HG02938 (cell line): ENCODE data around the gene CFB.
"Not testable (repeated sequence)": the region's sequence is repeated elsewhere in the genome, so short reads cannot be mapped to it uniquely, and the experiment has no call there.

Experiments used
- ATAC-seq: cut with Tn5 transposase; IDR thresholded peaks from one replicate; pipeline ENCODE4 v1.9.1; 2021; ENCODE audit warnings: mild to moderate bottlenecking, moderate library complexity; ENCODE audit not compliant: unreplicated experiment

The CFB gene

GRCh38 chr6:31911826-31912585 is 33.9 kb upstream of the CFB start:
- ATAC-seq: no peak

GRCh38 chr6:31915351-31915750 is 30.5 kb upstream of the CFB start:
- ATAC-seq: no peak

GRCh38 chr6:31915756-31916155 is 30.1 kb upstream of the CFB start:
- ATAC-seq: no peak

- no peak for ATAC-seq
Measured at GRCh38 chr6:31918069-31918720, 27.7 kb upstream of the CFB start.

- ATAC-seq: no peak
Measured at GRCh38 chr6:31919624-31920303, 26.1 kb upstream of the CFB start.

DNA sequence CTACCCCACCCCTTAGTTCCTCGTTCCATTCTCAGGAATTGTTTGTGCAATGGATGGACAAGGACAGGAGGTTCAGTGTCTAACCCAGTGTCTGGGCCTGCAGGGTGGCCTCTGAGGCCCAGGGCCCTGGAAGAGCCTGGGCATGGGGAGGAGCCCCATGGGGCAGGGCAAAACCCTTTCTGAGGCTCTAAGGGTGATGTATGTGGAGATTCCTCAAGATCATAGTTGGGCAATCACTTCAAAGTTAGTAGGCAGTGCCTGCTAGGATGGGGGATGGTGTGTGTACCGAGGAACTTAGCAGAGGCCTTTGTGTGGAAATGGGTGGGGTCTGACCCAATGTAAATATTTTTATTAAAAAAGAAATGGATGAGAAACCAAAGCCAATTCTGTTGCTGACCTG is 25.1 kb upstream of the CFB start:
- ATAC-seq: no peak

DNA sequence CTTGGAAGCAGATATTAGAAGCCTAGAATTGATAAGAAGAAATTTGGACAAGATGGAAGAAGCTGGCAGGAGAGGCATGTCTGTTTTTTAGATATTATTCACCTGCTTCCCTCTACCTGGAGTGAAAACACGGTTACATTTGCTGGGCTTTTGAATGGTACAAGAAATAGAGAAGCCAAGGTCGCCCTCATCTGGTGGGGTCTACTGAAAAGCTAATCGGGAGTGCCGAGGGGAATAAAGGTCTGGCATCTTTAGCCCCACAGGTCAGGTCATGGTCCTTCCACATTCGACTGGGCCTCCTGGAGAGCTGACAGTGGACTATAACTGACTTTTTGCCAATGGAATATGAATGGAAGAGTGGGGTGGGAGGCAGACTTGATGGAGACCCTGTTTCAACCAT is 23.0 kb upstream of the CFB start:
- no peak for ATAC-seq

DNA sequence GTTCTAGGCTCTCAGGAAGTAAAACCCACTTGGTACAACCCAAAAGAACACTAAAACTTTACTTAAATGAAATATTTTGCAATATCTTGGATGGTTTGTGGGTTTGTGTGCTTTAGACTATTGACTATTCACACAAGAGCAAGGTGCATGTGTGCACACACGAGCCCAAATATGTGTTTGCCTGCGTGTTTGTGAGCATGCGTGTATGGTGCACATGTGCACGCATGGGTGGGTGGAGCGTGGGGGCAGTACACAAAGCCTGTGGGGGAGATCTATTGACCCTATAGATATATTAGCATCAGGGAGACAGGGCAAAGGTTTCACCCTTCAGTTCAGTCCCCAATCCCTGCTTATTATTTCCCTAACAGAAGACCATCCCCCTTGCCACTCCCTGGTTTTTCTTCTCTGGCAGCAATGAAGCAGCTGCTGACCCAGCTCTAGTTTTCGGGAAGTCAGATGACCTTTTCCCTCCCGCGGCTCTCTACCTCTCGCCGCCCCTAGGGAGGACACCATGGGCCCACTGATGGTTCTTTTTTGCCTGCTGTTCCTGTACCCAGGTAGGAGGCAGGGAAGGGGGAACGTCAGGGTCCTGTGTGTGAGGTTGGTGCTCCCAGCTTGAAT is 18.5 kb upstream of the CFB start, which contains the start of gene C2:
C2 (plus strand) TSS at position 476 of the 621 bp plus-strand sequence; CDS start at position 512, 36 bp downstream.
- ATAC-seq: no peak

DNA sequence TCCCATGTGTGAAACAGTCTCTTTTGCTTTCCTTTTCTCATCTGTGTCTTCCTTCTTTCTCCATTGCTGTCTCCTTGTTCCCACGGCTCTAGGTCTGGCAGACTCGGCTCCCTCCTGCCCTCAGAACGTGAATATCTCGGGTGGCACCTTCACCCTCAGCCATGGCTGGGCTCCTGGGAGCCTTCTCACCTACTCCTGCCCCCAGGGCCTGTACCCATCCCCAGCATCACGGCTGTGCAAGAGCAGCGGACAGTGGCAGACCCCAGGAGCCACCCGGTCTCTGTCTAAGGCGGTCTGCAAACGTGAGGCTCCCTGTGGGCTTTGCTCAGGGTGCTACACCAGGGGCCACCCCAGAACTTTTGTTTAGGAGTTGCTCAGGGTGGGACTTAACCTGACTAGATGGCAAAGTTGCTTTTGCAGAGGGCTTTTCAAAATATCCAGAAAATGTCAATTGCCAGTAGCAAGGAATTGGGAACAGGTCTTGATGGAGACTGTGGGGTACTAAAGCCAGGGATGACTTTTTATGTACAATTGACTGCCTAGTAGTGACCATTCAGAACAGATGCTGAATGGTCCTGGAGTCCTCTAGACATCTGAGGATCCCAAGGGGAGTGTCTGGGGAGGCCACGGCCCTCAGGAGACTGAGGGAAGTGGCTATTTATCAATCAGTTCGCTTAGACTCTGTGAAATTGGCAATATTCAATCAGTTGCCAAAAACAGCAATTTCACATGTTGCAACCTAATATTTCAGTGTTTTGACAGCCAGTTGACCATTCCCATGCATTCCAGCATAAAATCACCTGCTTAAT is 17.8 kb upstream of the CFB start:
- no peak for ATAC-seq

GRCh38 chr6:31928672-31928939 is 17.3 kb upstream of the CFB start:
- no peak for ATAC-seq

GRCh38 chr6:31930962-31931361 is 14.9 kb upstream of the CFB start:
- no peak for ATAC-seq

- ATAC-seq: not testable (repeated sequence)
Measured at GRCh38 chr6:31932137-31932536, 13.8 kb upstream of the CFB start.

- no peak for ATAC-seq
Measured at GRCh38 chr6:31933537-31933936, 12.4 kb upstream of the CFB start.

- no peak for ATAC-seq
Measured at GRCh38 chr6:31935021-31935420, 10.9 kb upstream of the CFB start.

DNA sequence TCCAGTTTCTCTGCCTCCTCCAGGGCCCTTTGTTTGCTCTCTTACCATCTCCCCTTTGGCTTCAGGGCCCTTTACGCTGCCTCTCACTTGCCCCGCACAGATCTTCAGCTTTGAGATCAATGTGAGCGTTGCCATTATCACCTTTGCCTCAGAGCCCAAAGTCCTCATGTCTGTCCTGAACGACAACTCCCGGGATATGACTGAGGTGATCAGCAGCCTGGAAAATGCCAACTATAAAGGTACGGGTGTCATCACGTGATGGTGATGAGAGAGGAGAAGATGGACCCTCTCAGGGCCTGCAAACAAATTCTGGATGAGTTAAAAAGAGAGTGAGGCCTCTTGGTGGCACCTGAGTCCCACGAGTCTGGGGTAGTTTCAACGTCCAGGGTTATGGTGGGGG is 10.1 kb upstream of the CFB start:
- no peak for ATAC-seq

- no peak for ATAC-seq
Measured at GRCh38 chr6:31940256-31940664, 5.6 kb upstream of the CFB start.

DNA sequence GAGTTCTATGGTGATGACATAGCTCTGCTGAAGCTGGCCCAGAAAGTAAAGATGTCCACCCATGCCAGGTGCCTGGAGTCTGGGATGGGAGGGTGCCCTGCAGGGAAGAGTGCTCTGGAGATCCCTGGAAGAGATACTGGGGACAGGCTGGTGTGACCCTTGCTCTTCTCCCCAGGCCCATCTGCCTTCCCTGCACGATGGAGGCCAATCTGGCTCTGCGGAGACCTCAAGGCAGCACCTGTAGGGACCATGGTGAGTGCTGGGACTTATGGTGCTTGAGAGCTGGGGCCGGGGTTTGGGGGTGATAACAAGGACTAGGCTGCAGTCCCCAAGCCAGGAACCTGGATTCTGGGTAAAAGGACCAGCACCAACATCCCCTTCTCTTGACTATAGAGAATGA is 2.2 kb upstream of the CFB start:
- ATAC-seq: no peak

DNA sequence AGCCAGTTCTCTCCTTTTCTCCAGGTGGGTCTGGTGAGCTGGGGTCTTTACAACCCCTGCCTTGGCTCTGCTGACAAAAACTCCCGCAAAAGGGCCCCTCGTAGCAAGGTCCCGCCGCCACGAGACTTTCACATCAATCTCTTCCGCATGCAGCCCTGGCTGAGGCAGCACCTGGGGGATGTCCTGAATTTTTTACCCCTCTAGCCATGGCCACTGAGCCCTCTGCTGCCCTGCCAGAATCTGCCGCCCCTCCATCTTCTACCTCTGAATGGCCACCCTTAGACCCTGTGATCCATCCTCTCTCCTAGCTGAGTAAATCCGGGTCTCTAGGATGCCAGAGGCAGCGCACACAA is 765 bp upstream of the CFB start:
- ATAC-seq: no peak

- ATAC-seq: no peak
Measured at GRCh38 chr6:31946370-31946885, 533 bp downstream of the CFB start.

DNA sequence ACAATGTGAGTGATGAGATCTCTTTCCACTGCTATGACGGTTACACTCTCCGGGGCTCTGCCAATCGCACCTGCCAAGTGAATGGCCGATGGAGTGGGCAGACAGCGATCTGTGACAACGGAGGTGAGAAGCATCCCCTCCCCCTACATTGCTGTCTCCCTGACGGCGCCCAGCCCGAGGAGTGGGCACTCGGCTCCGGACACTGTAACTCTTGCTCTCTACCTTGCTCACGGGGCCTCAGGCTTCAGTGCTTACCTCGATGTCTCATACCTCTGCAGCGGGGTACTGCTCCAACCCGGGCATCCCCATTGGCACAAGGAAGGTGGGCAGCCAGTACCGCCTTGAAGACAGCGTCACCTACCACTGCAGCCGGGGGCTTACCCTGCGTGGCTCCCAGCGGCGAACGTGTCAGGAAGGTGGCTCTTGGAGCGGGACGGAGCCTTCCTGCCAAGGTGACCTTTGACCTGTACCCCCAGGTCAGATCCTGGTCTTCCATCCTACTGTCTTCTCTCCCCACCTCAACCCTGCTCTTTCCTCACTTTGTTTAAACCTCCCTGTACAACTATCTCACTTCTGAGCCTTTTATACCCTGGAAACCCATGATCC is 1.3 kb downstream of the CFB start:
- no peak for ATAC-seq
